ENCODE measurements around the gene SNRNP35.
"Not testable (repeated sequence)": the region's sequence is repeated elsewhere in the genome, so short reads cannot be mapped to it uniquely, and the experiment has no call there.

Gene SNRNP35

GRCh38 chr12:123428591-123428990 is 29.3 kb upstream of the SNRNP35 start:
- no peak overlapping the region for H3K4me3 ChIP-seq (ENCODE audit: low read depth, low read length)

GRCh38 chr12:123429101-123429500 is 28.8 kb upstream of the SNRNP35 start:
- DNase-seq (ENCODE audit: low read depth); H3K4me3 ChIP-seq (ENCODE audit: low read depth, low read length): not testable (repeated sequence)

More at GRCh38 chr12:123428591-123428990, 29.3 kb upstream of the SNRNP35 start:
- TF ChIP-seq POLR2A (IDR thresholded peaks at IDR 0.05; ENCODE audit: extremely low read depth, insufficient read length): no peak
- no peak for TF ChIP-seq CTCF (IDR thresholded peaks at IDR 0.05; ENCODE audit: low read depth, low read length)
- TF ChIP-seq MAX (IDR thresholded peaks at IDR 0.05; ENCODE audit: low read depth, low read length): no peak
- TF ChIP-seq MYC (IDR thresholded peaks at IDR 0.05; ENCODE audit: low read depth, low read length): no peak
- DNase-seq (ENCODE audit: low read depth): no peak

GRCh38 chr12:123431951-123432817 is 25.8 kb upstream of the SNRNP35 start:
- peak; percentile 94 for DNase-seq (ENCODE audit: low read depth)

GRCh38 chr12:123433615-123434014 is 24.3 kb upstream of the SNRNP35 start:
- peak; percentile 50 for DNase-seq (ENCODE audit: low read depth)
- peak overlapping the region; percentile 85 for H3K4me3 ChIP-seq (ENCODE audit: low read depth, low read length)
- TF ChIP-seq CTCF (IDR thresholded peaks at IDR 0.05; ENCODE audit: low read depth, low read length) (no peak), POLR2A (IDR thresholded peaks at IDR 0.05; ENCODE audit: extremely low read depth, insufficient read length) (no peak), MAX (IDR thresholded peaks at IDR 0.05; ENCODE audit: low read depth, low read length) (no peak), MYC (IDR thresholded peaks at IDR 0.05; ENCODE audit: low read depth, low read length) (no peak)

More at GRCh38 chr12:123431951-123432817, 25.8 kb upstream of the SNRNP35 start:
- peak overlapping the region; percentile 85 for H3K4me3 ChIP-seq (ENCODE audit: low read depth, low read length)
- TF ChIP-seq MAX (IDR thresholded peaks at IDR 0.05; ENCODE audit: low read depth, low read length) (peak; percentile 89), MYC (IDR thresholded peaks at IDR 0.05; ENCODE audit: low read depth, low read length) (peak; percentile 91)

GRCh38 chr12:123435636-123436016 is 22.3 kb upstream of the SNRNP35 start:
- peak overlapping the region; percentile 85 for H3K4me3 ChIP-seq (ENCODE audit: low read depth, low read length)
- TF ChIP-seq MYC (IDR thresholded peaks at IDR 0.05; ENCODE audit: low read depth, low read length) (no peak), CTCF (IDR thresholded peaks at IDR 0.05; ENCODE audit: low read depth, low read length) (no peak), MAX (IDR thresholded peaks at IDR 0.05; ENCODE audit: low read depth, low read length) (no peak), POLR2A (IDR thresholded peaks at IDR 0.05; ENCODE audit: extremely low read depth, insufficient read length) (no peak)
- no peak for DNase-seq (ENCODE audit: low read depth)

- peak within 1 kb of the TSS; percentile 85 for H3K4me3 ChIP-seq (ENCODE audit: low read depth, low read length)
- DNase-seq (ENCODE audit: low read depth): peak; percentile 100
- TF ChIP-seq MYC (IDR thresholded peaks at IDR 0.05; ENCODE audit: low read depth, low read length) (peak; percentile 98), POLR2A (IDR thresholded peaks at IDR 0.05; ENCODE audit: extremely low read depth, insufficient read length) (peak; percentile 80), MAX (IDR thresholded peaks at IDR 0.05; ENCODE audit: low read depth, low read length) (peak; percentile 94), CTCF (IDR thresholded peaks at IDR 0.05; ENCODE audit: low read depth, low read length) (no peak)
Measured at GRCh38 chr12:123436017-123436964, 21.6 kb upstream of the SNRNP35 start, which contains the start of gene RILPL2. Gene RILPL2, minus strand, starts transcription at chr12:123436684. Its CDS starts 264 bp downstream, at chr12:123436420.
